Astrocyte of the cerebellum (primary cell): ENCODE results near the gene TSPEAR.

Experiments
- DNase-seq: peaks from one replicate; pipeline ENCODE4 v3.0.0-alpha.2; 2011; ENCODE audit warnings: low read depth
- H3K4me3 ChIP-seq: 2 replicates; pipeline ENCODE4 v1.5.1; 2011; ENCODE audit warnings: mild to moderate bottlenecking, low read depth, low read length, moderate library complexity
- in situ Hi-C: cut with HindIII; loops from 2 replicates; pipeline ENCODE4 v1.10.0; 2017; ENCODE audit warnings: low sequenced_read_pairs
- TF ChIP-seq, protein P1 (sequence below): IDR thresholded peaks from 2 replicates; pipeline ENCODE4 v1.5.1; 2012; ENCODE audit warnings: low read length, low read depth, moderate library complexity, mild to moderate bottlenecking; ENCODE audit errors: missing control alignments

TSPEAR gene

DNA sequence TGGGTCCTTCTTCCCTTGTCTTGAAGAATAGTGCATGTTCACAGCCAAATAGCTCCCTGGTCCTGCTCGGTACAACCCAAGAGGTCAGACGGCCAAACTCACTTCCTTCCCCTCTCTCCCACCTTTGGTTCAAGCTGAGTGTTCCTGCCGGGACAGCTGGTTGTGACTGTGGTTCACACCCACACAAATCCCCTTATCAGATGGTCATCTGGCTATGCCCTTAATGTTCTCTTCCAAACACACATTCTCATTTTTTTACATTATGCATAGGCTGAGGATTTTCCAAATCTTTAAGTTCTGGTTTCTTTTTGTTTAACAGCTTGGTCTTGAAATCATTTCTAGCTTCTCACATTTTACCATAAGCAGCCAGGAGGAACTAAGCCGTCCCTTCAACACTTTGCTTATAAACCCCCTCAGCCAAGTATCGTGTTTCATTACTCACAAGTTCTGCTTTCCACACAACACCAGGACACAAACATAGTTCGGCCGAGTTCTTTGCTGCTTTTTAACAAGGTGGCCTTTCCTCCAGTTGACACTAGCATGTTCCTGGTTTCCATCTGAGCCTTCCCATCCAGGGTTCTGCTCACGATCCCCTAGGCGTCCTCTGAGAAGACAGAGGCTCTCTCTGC, 19.7 kb upstream of the TSPEAR start:
- no peak overlapping the region for H3K4me3 ChIP-seq
- TF ChIP-seq, protein P1, sequence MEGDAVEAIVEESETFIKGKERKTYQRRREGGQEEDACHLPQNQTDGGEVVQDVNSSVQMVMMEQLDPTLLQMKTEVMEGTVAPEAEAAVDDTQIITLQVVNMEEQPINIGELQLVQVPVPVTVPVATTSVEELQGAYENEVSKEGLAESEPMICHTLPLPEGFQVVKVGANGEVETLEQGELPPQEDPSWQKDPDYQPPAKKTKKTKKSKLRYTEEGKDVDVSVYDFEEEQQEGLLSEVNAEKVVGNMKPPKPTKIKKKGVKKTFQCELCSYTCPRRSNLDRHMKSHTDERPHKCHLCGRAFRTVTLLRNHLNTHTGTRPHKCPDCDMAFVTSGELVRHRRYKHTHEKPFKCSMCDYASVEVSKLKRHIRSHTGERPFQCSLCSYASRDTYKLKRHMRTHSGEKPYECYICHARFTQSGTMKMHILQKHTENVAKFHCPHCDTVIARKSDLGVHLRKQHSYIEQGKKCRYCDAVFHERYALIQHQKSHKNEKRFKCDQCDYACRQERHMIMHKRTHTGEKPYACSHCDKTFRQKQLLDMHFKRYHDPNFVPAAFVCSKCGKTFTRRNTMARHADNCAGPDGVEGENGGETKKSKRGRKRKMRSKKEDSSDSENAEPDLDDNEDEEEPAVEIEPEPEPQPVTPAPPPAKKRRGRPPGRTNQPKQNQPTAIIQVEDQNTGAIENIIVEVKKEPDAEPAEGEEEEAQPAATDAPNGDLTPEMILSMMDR: no peak
- DNase-seq: no peak
- in situ Hi-C loops: no loop called here

GRCh38 chr21:44730028-44730395, 18.6 kb upstream of the TSPEAR start:
- DNase-seq: no peak
- TF ChIP-seq, protein P1: no peak
- in situ Hi-C loops: no loop called here
- H3K4me3 ChIP-seq: no peak overlapping the region

- DNase-seq: no peak
- in situ Hi-C loops: no loop called here
- H3K4me3 ChIP-seq: no peak overlapping the region
- TF ChIP-seq, protein P1: no peak
Measured at GRCh38 chr21:44729336-44730027, 18.1 kb upstream of the TSPEAR start.

- DNase-seq: no peak
- H3K4me3 ChIP-seq: no peak overlapping the region
- in situ Hi-C loops: no loop called here
- TF ChIP-seq, protein P1: no peak
Measured at GRCh38 chr21:44728716-44729115, 17.3 kb upstream of the TSPEAR start.

DNA sequence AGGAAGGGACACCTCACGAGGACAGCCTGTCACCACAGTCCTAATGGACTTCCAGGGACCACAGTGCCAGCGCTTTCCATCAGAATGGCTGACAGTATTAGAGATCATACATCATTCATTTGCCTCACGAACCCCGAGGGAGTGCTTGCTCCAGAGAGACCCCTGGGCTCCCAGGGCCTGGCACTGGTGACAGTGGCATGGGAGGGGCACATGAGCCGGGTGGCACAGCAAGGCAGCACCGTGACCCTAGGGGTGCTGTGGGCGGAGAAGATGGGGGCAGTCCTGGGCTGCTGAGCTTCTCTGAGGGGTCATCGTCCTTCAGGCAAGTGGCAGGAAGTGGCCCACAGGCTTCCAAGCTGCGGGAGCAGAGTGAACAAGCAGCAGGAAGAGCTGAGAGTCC, 16.4 kb upstream of the TSPEAR start:
- no peak for DNase-seq
- TF ChIP-seq, protein P1: no peak
- H3K4me3 ChIP-seq: no peak overlapping the region
- in situ Hi-C loops: no loop called here

- TF ChIP-seq, protein P1: no peak
- in situ Hi-C loops: no loop called here
- DNase-seq: no peak
Measured at GRCh38 chr21:44727321-44727720, 15.9 kb upstream of the TSPEAR start.

More at GRCh38 chr21:44727321-44727720, 15.9 kb upstream of the TSPEAR start:
- H3K4me3 ChIP-seq: no peak overlapping the region
